ENCODE data around the gene CAMK1. TPM values are rescaled to one million over a fixed set of nuclear protein-coding genes. Genes with fewer than 3 reads are reported as not detected.

The CAMK1 gene
- total and polyA plus RNA-seq, 9 of the 15 experiments (the other 6 are each of a cell fraction or from before 2014, with no cell fraction given): 0.23 to 10.7 (median 6.0) TPM

- no peak for TF ChIP-seq FOXP4 (CRISPR knock-in tag; IDR thresholded peaks at IDR 0.05; ENCODE audit: borderline replicate concordance)
- 0 out of 4 replicates have a peak, but pooled peaks of 1 of the 2 experiments have one; percentile 31 for TF ChIP-seq MLLT1 (IDR thresholded peaks at IDR 0.05)
- no peak for TF ChIP-seq KDM2B (CRISPR knock-in tag; IDR thresholded peaks at IDR 0.05)
- TF ChIP-seq CBFA2T2 (conservative IDR thresholded peaks at IDR 0.05): peak; percentile 20
- no peak for TF ChIP-seq JUND (IDR thresholded peaks at IDR 0.05; ENCODE audit: borderline replicate concordance, low read depth, low read length)
- peak; percentile 35; the same call in 1 of the 3 replicates for TF ChIP-seq JUND (tag; IDR thresholded peaks at IDR 0.05; ENCODE audit: borderline replicate concordance, low read depth, low read length)
- TF ChIP-seq BHLHE40 (IDR thresholded peaks at IDR 0.05; ENCODE audit: low read length): peak; percentile 56
- 0 out of 2 replicates have a peak, but pooled peaks have one; percentile 30 for TF ChIP-seq MYC (IDR thresholded peaks at IDR 0.05; ENCODE audit: low read depth, low read length)
- TF ChIP-seq MYC (CRISPR knock-in tag; IDR thresholded peaks at IDR 0.05; ENCODE audit: borderline replicate concordance, low read depth): no peak
- TF ChIP-seq RUNX1 (IDR thresholded peaks at IDR 0.05; ENCODE audit: low read depth): no peak
- TF ChIP-seq HEY1 (CRISPR knock-in tag; IDR thresholded peaks at IDR 0.05; ENCODE audit: borderline replicate concordance): no peak
- TF ChIP-seq NFIX (CRISPR knock-in tag; IDR thresholded peaks at IDR 0.05; ENCODE audit: low read depth): no peak
- TF ChIP-seq TAF15 (IDR thresholded peaks at IDR 0.05; ENCODE audit: low read depth, low read length): no peak
- 0 out of 2 replicates have a peak, but pooled peaks have one; percentile 14 for TF ChIP-seq AFF4 (CRISPR knock-in tag; IDR thresholded peaks at IDR 0.05)
- peak; percentile 97 for TF ChIP-seq TFE3 (CRISPR knock-in tag; IDR thresholded peaks at IDR 0.05)
- no peak for TF ChIP-seq ZNF764 (CRISPR knock-in tag; IDR thresholded peaks at IDR 0.05; ENCODE audit: low read depth)
- no peak for TF ChIP-seq SRSF7 (optimal IDR thresholded peaks at IDR 0.05; ENCODE audit: low read depth, low read length)
- TF ChIP-seq TOE1 (IDR thresholded peaks at IDR 0.05; ENCODE audit: borderline replicate concordance): peak; percentile 94
- no peak for TF ChIP-seq TOE1 (CRISPR knock-in tag; IDR thresholded peaks at IDR 0.05; ENCODE audit: borderline replicate concordance, low read depth)
- no peak for TF ChIP-seq SAFB (IDR thresholded peaks at IDR 0.05; ENCODE audit: borderline replicate concordance, low read depth, low read length)
Observed at GRCh38 chr3:9785602-9786001, 15.9 kb upstream of the CAMK1 start (continued).
